GM12878 (cell line): Measurements from ENCODE around the gene LSM14A. TPM values are rescaled to one million over a fixed set of nuclear protein-coding genes. Genes with fewer than 3 reads are reported as not detected.

Source experiments
- ATAC-seq: fragments of 200-7000 bp; cut with Tn5 transposase; 3 replicates; pipeline ENCODE4 v1.9.1; 2020; ENCODE audit warnings: mild to moderate bottlenecking, moderate library complexity
- BruUV-seq: library from RNA; stranded (reverse); fragments of 400-500 nt; replicated peaks from 2 replicates; lab custom pipeline; 2021; lab: Mats Ljungman, UMichigan
- CTCF ChIA-PET: fragments of 300-600 bp; sonication (Branson Sonifier 250); formaldehyde crosslinking; extraction: SDS; loops from one replicate; lab custom pipeline; 2021; ENCODE audit warnings: inconsistent platforms; lab: Yijun Ruan, JAX
- POLR2A ChIA-PET: fragments of 350-600 bp; formaldehyde crosslinking; extraction: SDS; loops from one replicate; lab custom pipeline; 2021; ENCODE audit warnings: inconsistent platforms; lab: Charles Lee
- RAD21 ChIA-PET: fragments of 300-600 bp; sonication (Branson Sonifier 250); formaldehyde crosslinking; loops from one replicate; lab custom pipeline; 2023; ENCODE audit warnings: antibody characterized with exemption; ENCODE audit not compliant: unreplicated experiment; lab: Charles Lee
- SMC1A ChIA-PET: fragments of 300-600 bp; sonication (Branson Sonifier 250); formaldehyde crosslinking; loops from one replicate; lab custom pipeline; 2023; ENCODE audit not compliant: unreplicated experiment, uncharacterized antibody; lab: Charles Lee
- DNase-seq: peaks from one replicate; pipeline ENCODE4 v3.0.0-alpha.2; 2011; ENCODE audit warnings: low read depth, low spot score
- FAIRE-seq: peaks from 3 replicates; lab custom pipeline; 2011; peaks lifted over from hg19 to GRCh38; lab: Jason Lieb, UNC
- H2AFZ ChIP-seq: 2 replicates; pipeline ENCODE4 v1.6.0; 2011; ENCODE audit warnings: low read depth, low read length, control low read depth; ENCODE audit not compliant: control insufficient read depth
- H3K27ac ChIP-seq: 2 replicates; pipeline ENCODE4 v1.5.1; 2011; ENCODE audit warnings: control low read depth; ENCODE audit not compliant: control insufficient read depth, insufficient read depth
- H3K27me3 ChIP-seq, 2 experiments: replicated peaks in 1 of 2; 2 replicates each; pipeline versions ENCODE4 v1.6.0 to v1.6.1; 2011; ENCODE audit warnings: low read length in 1 of 2; ENCODE audit not compliant: control insufficient read depth in 2 of 2, insufficient read depth in 2 of 2
- H3K36me3 ChIP-seq, 2 experiments: 2 replicates each; pipeline ENCODE4 v1.5.1; 2011; ENCODE audit warnings: low read length in 1 of 2; ENCODE audit not compliant: control insufficient read depth in 2 of 2, insufficient read depth in 2 of 2
- H3K4me1 ChIP-seq: 2 replicates; pipeline ENCODE4 v1.6.1; 2011; ENCODE audit warnings: mild to moderate bottlenecking, low read length, moderate library complexity, mixed read lengths; ENCODE audit not compliant: control insufficient read depth, insufficient read depth
- H3K4me2 ChIP-seq: 2 replicates; pipeline ENCODE4 v1.6.0; 2011; ENCODE audit warnings: control low read depth; ENCODE audit not compliant: control insufficient read depth, insufficient read depth
- H3K4me3 ChIP-seq: fragments of 200-600 bp; sonication (generic); 2 replicates; pipeline ENCODE4 v1.5.1; 2016
- H3K79me2 ChIP-seq: 2 replicates; pipeline ENCODE4 v1.6.0; 2011; ENCODE audit warnings: low read length; ENCODE audit not compliant: control insufficient read depth, insufficient read depth
- H3K9ac ChIP-seq: 2 replicates; pipeline ENCODE4 v1.8.0; 2011; ENCODE audit warnings: low read length, control low read depth, mixed read lengths; ENCODE audit not compliant: control insufficient read depth, insufficient read depth
- H3K9me3 ChIP-seq: replicated peaks from 3 replicates; pipeline ENCODE4 v1.5.1; 2011; ENCODE audit warnings: mild to moderate bottlenecking, low read length; ENCODE audit not compliant: control insufficient read depth, insufficient read depth
- H4K20me1 ChIP-seq: 2 replicates; pipeline ENCODE4 v1.6.0; 2011; ENCODE audit not compliant: control insufficient read depth, insufficient read depth
- ASH2L ChIP-seq: fragments of 300-600, 200-600 bp; sonication (generic); IDR thresholded peaks from 2 replicates; pipeline ENCODE4 v1.6.1; 2017; ENCODE audit warnings: low read depth, mild to moderate bottlenecking, borderline replicate concordance
- CBX5 ChIP-seq: sonication (generic); IDR thresholded peaks from 2 replicates; pipeline ENCODE4 v1.6.1; 2016; ENCODE audit warnings: low read depth, moderate library complexity, mild to moderate bottlenecking, inconsistent platforms
- EED ChIP-seq: sonication (generic); IDR thresholded peaks from 2 replicates; pipeline ENCODE4 v1.6.1; 2016; ENCODE audit warnings: antibody characterized with exemption, low read depth
- EP300 ChIP-seq, 2 experiments: fragments of 150-350 bp in 1 of 2; IDR thresholded peaks; 2 replicates each; pipeline ENCODE4 v1.6.1; 2011 to 2012; ENCODE audit warnings: low read depth in 2 of 2, low read length in 2 of 2, borderline replicate concordance in 1 of 2, improper control_type of control experiment in 1 of 2, inconsistent platforms in 1 of 2; ENCODE audit not compliant: control insufficient read depth in 1 of 2
- FOXM1 ChIP-seq: IDR thresholded peaks from 2 replicates; pipeline ENCODE4 v1.6.1; 2012; ENCODE audit warnings: low read depth, mild to moderate bottlenecking, inconsistent platforms, low read length, moderate library complexity
- IKZF1 ChIP-seq: fragments of 450-650 bp; conservative IDR thresholded peaks from 2 replicates; pipeline ENCODE4 v1.6.1; 2017; ENCODE audit warnings: antibody characterized with exemption, mild to moderate bottlenecking
- POLR2AphosphoS5 ChIP-seq: IDR thresholded peaks from 2 replicates; pipeline ENCODE4 v1.6.1; 2011; ENCODE audit warnings: mild to moderate bottlenecking, low read length, inconsistent platforms
- SIX5 ChIP-seq: IDR thresholded peaks from 2 replicates; pipeline ENCODE4 v1.6.1; 2011; ENCODE audit warnings: mild to moderate bottlenecking, low read depth, low read length, moderate library complexity; ENCODE audit not compliant: severe bottlenecking
- TCF3 ChIP-seq: IDR thresholded peaks from 2 replicates; pipeline ENCODE4 v1.6.1; 2012; ENCODE audit warnings: low read depth, mild to moderate bottlenecking, low read length, borderline replicate concordance; ENCODE audit not compliant: insufficient read depth
- TCF7 ChIP-seq: IDR thresholded peaks from 2 replicates; pipeline ENCODE4 v1.6.1; 2014; ENCODE audit warnings: antibody characterized with exemption, borderline replicate concordance
- ZNF384 ChIP-seq: IDR thresholded peaks from 2 replicates; pipeline ENCODE4 v1.6.1; 2012; ENCODE audit warnings: low read depth, mild to moderate bottlenecking, low read length, improper control_type of control experiment, borderline replicate concordance
- whole genome bisulfite sequencing: methylation state at CpG from one replicate; pipeline ENCODE4 v1.1.6; 2016; ENCODE audit warnings: low lambda C conversion rate; ENCODE audit not compliant: insufficient replicate concordance, insufficient coverage; ENCODE audit errors: missing lambda C conversion rate; 5-methylcytosine and 5-hydroxymethylcytosine counted together
- in situ Hi-C: fragments of 300-500 bp; cut with MboI; formaldehyde crosslinking; loops from 9 replicates; pipeline ENCODE4 v1.14.3; 2018; ENCODE audit warnings: mixed read lengths
- intact Hi-C: fragments of 100-400 bp; cut with micrococcal nuclease; formaldehyde crosslinking; loops from one replicate; pipeline ENCODE4 v1.14.2; 2022; ENCODE audit not compliant: unreplicated experiment
- polyA plus RNA-seq, 11 experiments: library from polyadenylated mRNA; depleted of rRNA in 4 of 11; unstranded in 6 of 11; stranded (reverse) in 5 of 11; fragments of >200 nt; fragmentation: Nextera tagmentation in 4 of 11; fragmentation: Illumina TruSeq in 1 of 11; extraction: Ambion mirVana in 4 of 11; extraction: Trizol in 1 of 11; gene quantifications; 1 replicate in 1 of 11; 2 replicates in 10 of 11; pipeline versions ENCODE4 v1.2.1 to v1.2.3, GENCODE V29; 2011 to 2016; ENCODE audit warnings: inconsistent platforms in 2 of 11, missing spikeins in 2 of 11, low read depth in 1 of 11
- total RNA-seq, 4 experiments: library from RNA; depleted of rRNA in 3 of 4; stranded (reverse); fragments of >200 nt in 3 of 4; fragmentation: Illumina TruSeq in 1 of 4; extraction: Trizol in 1 of 4; gene quantifications; 2 replicates each; pipeline versions ENCODE4 v1.2.1 to v1.2.3, GENCODE V29; 2013 to 2021
- TF ChIP-seq, protein P1 (sequence below): IDR thresholded peaks from 2 replicates; pipeline ENCODE4 v1.6.1; 2011; ENCODE audit warnings: mild to moderate bottlenecking, low read depth, low read length, moderate library complexity; ENCODE audit not compliant: insufficient replicate concordance

LSM14A gene
- total and polyA plus RNA-seq, 10 of the 15 experiments (the other 5 are each of a cell fraction or from before 2014, with no cell fraction given), result 21.9 to 193 (median 89.4) TPM

DNA sequence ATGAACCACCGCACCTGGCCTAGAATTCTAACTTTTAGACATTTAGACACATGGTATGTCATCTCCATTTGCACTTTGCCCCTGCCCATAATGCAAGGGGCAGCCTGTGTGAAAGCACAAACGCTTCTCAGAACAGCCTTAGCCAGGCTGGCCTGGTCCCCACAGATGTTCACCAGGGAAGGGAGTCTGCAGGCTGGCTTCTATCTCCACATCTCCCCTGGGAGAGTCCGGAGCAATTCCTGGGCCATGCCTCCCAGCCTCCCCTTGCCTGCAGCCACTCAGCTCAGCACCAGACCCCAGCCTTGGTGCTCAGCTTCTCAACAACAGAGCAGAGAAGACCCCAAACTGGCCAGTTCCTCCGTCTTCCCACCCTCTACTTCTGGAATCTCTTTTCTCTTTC is 21.7 kb upstream of the LSM14A start:
- POLR2A ChIA-PET, result no interaction called here
- TF ChIP-seq ZNF384 (no peak), SIX5 (no peak), EED (no peak), EP300 (IDR thresholded peaks at IDR 0.05; ENCODE audit: borderline replicate concordance in 1 of 2, control insufficient read depth in 1 of 2, low read depth in 2 of 2, low read length in 2 of 2) (no peak), POLR2AphosphoS5 (no peak), IKZF1 (no peak), TCF7 (no peak), FOXM1 (no peak), CBX5 (no peak), ASH2L (no peak), TCF3 (no peak)
- TF ChIP-seq, protein P1, sequence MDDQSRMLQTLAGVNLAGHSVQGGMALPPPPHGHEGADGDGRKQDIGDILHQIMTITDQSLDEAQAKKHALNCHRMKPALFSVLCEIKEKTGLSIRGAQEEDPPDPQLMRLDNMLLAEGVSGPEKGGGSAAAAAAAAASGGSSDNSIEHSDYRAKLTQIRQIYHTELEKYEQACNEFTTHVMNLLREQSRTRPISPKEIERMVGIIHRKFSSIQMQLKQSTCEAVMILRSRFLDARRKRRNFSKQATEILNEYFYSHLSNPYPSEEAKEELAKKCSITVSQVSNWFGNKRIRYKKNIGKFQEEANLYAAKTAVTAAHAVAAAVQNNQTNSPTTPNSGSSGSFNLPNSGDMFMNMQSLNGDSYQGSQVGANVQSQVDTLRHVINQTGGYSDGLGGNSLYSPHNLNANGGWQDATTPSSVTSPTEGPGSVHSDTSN, result no peak
- TF ChIP-seq, all 136 proteins: peak for 0
- H3K79me2 ChIP-seq, result no peaks in the 10 kb centered on the region
- in situ Hi-C loops (no loop called here), intact Hi-C loops (no loop called here)
- H3K27ac ChIP-seq, result no peak overlapping the region
- no peaks in the 10 kb centered on the region for H3K9me3 ChIP-seq
- no peaks in the 10 kb centered on the region for H4K20me1 ChIP-seq
- ATAC-seq, result no peak
- WGBS, result 29% methylated on average over 4 of the region's 4 CpGs
- no peak overlapping the region for H3K4me3 ChIP-seq
- H3K9ac ChIP-seq, result no peak overlapping the region
- no TSS peak for BruUV-seq
- H3K27me3 ChIP-seq, result no peaks in the 10 kb centered on the region; a peak in 1 of 4 replicates
- no peak overlapping the region for H2AFZ ChIP-seq
- no peaks in the 10 kb centered on the region for H3K36me3 ChIP-seq
- no peak for DNase-seq
- RAD21 ChIA-PET, result no interaction called here
- CTCF ChIA-PET, result interaction anchor here (1.4 kb wide), 1 partner anchor 720 kb away, joined by 4 read pairs; no protein-coding TSS in a partner anchor
- FAIRE-seq, result no peak
- no peaks in the 10 kb centered on the region for H3K4me1 ChIP-seq
- SMC1A ChIA-PET, result no interaction called here
- H3K4me2 ChIP-seq, result no peak overlapping the region
